Measurements from ENCODE around the gene FPR1.

FPR1 gene

GRCh38 chr19:51751655-51752054, at the start of gene FPR1:
TSS of gene FPR1 (minus strand) at chr19:51751878. CDS start at chr19:51746994, 4,884 bp downstream.
- DNase-seq (ENCODE audit: low read depth, low spot score) = no peak

GRCh38 chr19:51800473-51801244, 49.0 kb upstream of the FPR1 start:
- no peak for DNase-seq (ENCODE audit: low read depth, low spot score)

- no peak for DNase-seq (ENCODE audit: low read depth, low spot score)
Measured at GRCh38 chr19:51799774-51800472, 48.2 kb upstream of the FPR1 start.

GRCh38 chr19:51799034-51799773, 47.5 kb upstream of the FPR1 start:
- no peak for DNase-seq (ENCODE audit: low read depth, low spot score)

- DNase-seq (ENCODE audit: low read depth, low spot score) = no peak
Measured at GRCh38 chr19:51798062-51798461, 46.4 kb upstream of the FPR1 start.

GRCh38 chr19:51797480-51797879, 45.8 kb upstream of the FPR1 start:
- DNase-seq (ENCODE audit: low read depth, low spot score) = no peak

- no peak for DNase-seq (ENCODE audit: low read depth, low spot score)
Measured at GRCh38 chr19:51796195-51796679, 44.6 kb upstream of the FPR1 start.

- DNase-seq (ENCODE audit: low read depth, low spot score) = no peak
Measured at GRCh38 chr19:51794885-51795490, 43.3 kb upstream of the FPR1 start, which contains the start of gene FPR3. TSS of gene FPR3 (plus strand) at chr19:51795157. CDS start at chr19:51823749, 28,592 bp downstream.

- DNase-seq (ENCODE audit: low read depth, low spot score) = no peak
Measured at GRCh38 chr19:51793994-51794393, 42.3 kb upstream of the FPR1 start.

GRCh38 chr19:51792932-51793331, 41.3 kb upstream of the FPR1 start:
- DNase-seq (ENCODE audit: low read depth, low spot score) = no peak

- no peak for DNase-seq (ENCODE audit: low read depth, low spot score)
Measured at GRCh38 chr19:51789061-51789795, 37.5 kb upstream of the FPR1 start.

- no peak for DNase-seq (ENCODE audit: low read depth, low spot score)
Measured at GRCh38 chr19:51788029-51788428, 36.4 kb upstream of the FPR1 start.

- DNase-seq (ENCODE audit: low read depth, low spot score) = no peak
Measured at GRCh38 chr19:51786646-51787494, 35.2 kb upstream of the FPR1 start.

- no peak for DNase-seq (ENCODE audit: low read depth, low spot score)
Measured at GRCh38 chr19:51784922-51785690, 33.4 kb upstream of the FPR1 start.

GRCh38 chr19:51784109-51784785, 32.6 kb upstream of the FPR1 start:
- DNase-seq (ENCODE audit: low read depth, low spot score) = no peak

- DNase-seq (ENCODE audit: low read depth, low spot score) = no peak
Measured at GRCh38 chr19:51783372-51783771, 31.7 kb upstream of the FPR1 start.

- DNase-seq (ENCODE audit: low read depth, low spot score) = no peak
Measured at GRCh38 chr19:51781999-51782398, 30.3 kb upstream of the FPR1 start.

- DNase-seq (ENCODE audit: low read depth, low spot score) = no peak
Measured at GRCh38 chr19:51780270-51780669, 28.6 kb upstream of the FPR1 start.

GRCh38 chr19:51779703-51780102, 28.0 kb upstream of the FPR1 start:
- no peak for DNase-seq (ENCODE audit: low read depth, low spot score)

Data from iPS DF 19.7 (cell line).